OCI-LY3 (cell line): Measurements from ENCODE around the gene UBE2E2.

Source experiments
- H2AFZ ChIP-seq: fragments of 200-600, 300-600 bp; shearing (Covaris generic); 2 replicates; pipeline ENCODE4 v1.6.0; 2014; ENCODE audit warnings: antibody characterized with exemption, low read depth, low read length
- H3K27ac ChIP-seq: fragments of 200-600, 300-600 bp; sonication (generic); 2 replicates; pipeline ENCODE4 v1.5.1; 2014; ENCODE audit warnings: mild to moderate bottlenecking, low read length, moderate library complexity, mixed read lengths
- H3K27me3 ChIP-seq: fragments of 200-600, 300-600 bp; sonication (generic); 2 replicates; pipeline ENCODE4 v1.6.1; 2014; ENCODE audit warnings: low read depth, low read length, mixed read lengths
- H3K36me3 ChIP-seq: fragments of 200-600, 300-600 bp; sonication (generic); replicated peaks from 2 replicates; pipeline ENCODE3; 2014; ENCODE audit warnings: low read depth, low read length, mixed read lengths
- H3K4me1 ChIP-seq: fragments of 300-600, 200-600 bp; sonication (generic); 2 replicates; pipeline ENCODE4 v1.6.1; 2014; ENCODE audit warnings: low read length, mixed read lengths
- H3K4me2 ChIP-seq: fragments of 200-600, 300-600 bp; sonication (generic); 2 replicates; pipeline ENCODE4 v1.6.1; 2014; ENCODE audit warnings: low read length, mixed read lengths
- H3K4me3 ChIP-seq: fragments of 300-600, 200-600 bp; sonication (generic); 2 replicates; pipeline ENCODE4 v1.5.1; 2014; ENCODE audit warnings: antibody characterized with exemption, mild to moderate bottlenecking, low read length, moderate library complexity
- H3K79me2 ChIP-seq: fragments of 300-600, 200-600 bp; shearing (Covaris generic); 2 replicates; pipeline ENCODE4 v1.6.1; 2014; ENCODE audit warnings: mild to moderate bottlenecking, low read length, mixed read lengths
- H3K9ac ChIP-seq: fragments of 300-600, 200-600 bp; shearing (Covaris generic); 2 replicates; pipeline ENCODE4 v1.6.0; 2014; ENCODE audit warnings: mild to moderate bottlenecking, low read length, moderate library complexity
- H3K9me3 ChIP-seq: fragments of 200-600, 300-600 bp; shearing (Covaris generic); 2 replicates; pipeline ENCODE4 v1.6.1; 2014; ENCODE audit warnings: low read length, mixed read lengths; ENCODE audit not compliant: insufficient read depth
- H4K20me1 ChIP-seq: fragments of 200-600, 300-600 bp; sonication (generic); 2 replicates; pipeline ENCODE4 v1.6.1; 2016; ENCODE audit warnings: low read length, mixed read lengths; ENCODE audit not compliant: insufficient read depth
- EZH2phosphoT487 ChIP-seq: fragments of 200-600 bp; shearing (Covaris generic); IDR thresholded peaks from 2 replicates; pipeline ENCODE4 v1.6.1; 2018; ENCODE audit warnings: antibody characterized with exemption, mixed run types, low read depth
- TF ChIP-seq, protein P1 (sequence below): fragments of 200-600, 300-600 bp; sonication (generic); IDR thresholded peaks from 2 replicates; pipeline ENCODE4 v1.5.1; 2014; ENCODE audit warnings: antibody characterized with exemption, low read length, low read depth

UBE2E2 gene

GRCh38 chr3:23497156-23497555 is 294.0 kb downstream of the UBE2E2 start:
- Histone ChIP-seq H3K79me2 (0 out of 2 replicates have a peak, but pooled peaks cover 3% of the 10 kb centered on the region), H3K27ac (no peak overlapping the region), H3K9ac (no peak overlapping the region), H3K4me2 (no peak overlapping the region), H2AFZ (no peak overlapping the region), H3K36me3 (no peaks in the 10 kb centered on the region), H4K20me1 (no peaks in the 10 kb centered on the region; the same call in 1 of the 2 replicates), H3K4me1 (peaks cover 4% of the 10 kb centered on the region), H3K4me3 (no peak overlapping the region), H3K9me3 (no peaks in the 10 kb centered on the region), H3K27me3 (no peaks in the 10 kb centered on the region)
- TF ChIP-seq, protein P1, sequence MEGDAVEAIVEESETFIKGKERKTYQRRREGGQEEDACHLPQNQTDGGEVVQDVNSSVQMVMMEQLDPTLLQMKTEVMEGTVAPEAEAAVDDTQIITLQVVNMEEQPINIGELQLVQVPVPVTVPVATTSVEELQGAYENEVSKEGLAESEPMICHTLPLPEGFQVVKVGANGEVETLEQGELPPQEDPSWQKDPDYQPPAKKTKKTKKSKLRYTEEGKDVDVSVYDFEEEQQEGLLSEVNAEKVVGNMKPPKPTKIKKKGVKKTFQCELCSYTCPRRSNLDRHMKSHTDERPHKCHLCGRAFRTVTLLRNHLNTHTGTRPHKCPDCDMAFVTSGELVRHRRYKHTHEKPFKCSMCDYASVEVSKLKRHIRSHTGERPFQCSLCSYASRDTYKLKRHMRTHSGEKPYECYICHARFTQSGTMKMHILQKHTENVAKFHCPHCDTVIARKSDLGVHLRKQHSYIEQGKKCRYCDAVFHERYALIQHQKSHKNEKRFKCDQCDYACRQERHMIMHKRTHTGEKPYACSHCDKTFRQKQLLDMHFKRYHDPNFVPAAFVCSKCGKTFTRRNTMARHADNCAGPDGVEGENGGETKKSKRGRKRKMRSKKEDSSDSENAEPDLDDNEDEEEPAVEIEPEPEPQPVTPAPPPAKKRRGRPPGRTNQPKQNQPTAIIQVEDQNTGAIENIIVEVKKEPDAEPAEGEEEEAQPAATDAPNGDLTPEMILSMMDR, result no peak
- no peak for TF ChIP-seq EZH2phosphoT487

GRCh38 chr3:23501201-23501802 is 298.2 kb downstream of the UBE2E2 start:
- no peaks in the 10 kb centered on the region for H3K36me3 ChIP-seq
- H2AFZ ChIP-seq, result no peak overlapping the region
- peaks cover 4% of the 10 kb centered on the region for H3K4me1 ChIP-seq
- no peaks in the 10 kb centered on the region for H3K9me3 ChIP-seq
- H3K9ac ChIP-seq, result no peak overlapping the region
- H3K27ac ChIP-seq, result no peak overlapping the region
- H3K4me3 ChIP-seq, result no peak overlapping the region
- H3K27me3 ChIP-seq, result no peaks in the 10 kb centered on the region
- TF ChIP-seq EZH2phosphoT487, result no peak
- TF ChIP-seq, protein P1, result no peak
- 0 out of 2 replicates have a peak, but pooled peaks cover 3% of the 10 kb centered on the region for H3K79me2 ChIP-seq
- 0 out of 2 replicates have a peak, but pooled peaks cover 3% of the 10 kb centered on the region for H4K20me1 ChIP-seq
- H3K4me2 ChIP-seq, result no peak overlapping the region

DNA sequence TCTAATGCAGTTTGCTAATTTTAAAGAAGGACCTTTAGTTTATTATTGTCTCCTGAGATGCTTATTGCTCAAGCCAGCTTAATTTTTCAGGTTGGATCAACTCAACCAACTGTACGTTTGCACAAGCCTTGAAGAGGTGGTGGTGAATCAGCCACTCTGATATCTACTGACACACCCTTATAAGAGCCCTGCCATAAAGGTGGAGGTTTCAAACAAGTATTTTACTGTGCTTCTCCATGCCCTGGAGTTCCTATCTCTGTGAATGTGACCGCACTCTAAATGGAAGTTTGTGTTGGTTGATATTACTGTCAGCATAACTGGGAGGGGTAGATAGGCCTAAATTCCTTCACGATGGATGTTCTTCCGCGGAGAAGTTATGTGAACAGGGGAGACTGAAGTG is 305.3 kb downstream of the UBE2E2 start:
- Histone ChIP-seq H3K9ac (no peak overlapping the region), H3K4me2 (no peak overlapping the region), H3K27me3 (no peaks in the 10 kb centered on the region), H3K79me2 (no peaks in the 10 kb centered on the region), H2AFZ (no peak overlapping the region), H4K20me1 (0 out of 2 replicates have a peak, but pooled peaks cover 3% of the 10 kb centered on the region), H3K9me3 (no peaks in the 10 kb centered on the region), H3K4me3 (no peak overlapping the region), H3K36me3 (no peaks in the 10 kb centered on the region), H3K27ac (no peak overlapping the region), H3K4me1 (no peaks in the 10 kb centered on the region)
- no peak for TF ChIP-seq EZH2phosphoT487
- TF ChIP-seq, protein P1, result no peak

- no peak overlapping the region for H3K27ac ChIP-seq
- no peak for TF ChIP-seq EZH2phosphoT487
- TF ChIP-seq, protein P1, result no peak
- H3K9me3 ChIP-seq, result no peaks in the 10 kb centered on the region
- no peak overlapping the region for H2AFZ ChIP-seq
- H3K79me2 ChIP-seq, result no peaks in the 10 kb centered on the region
- no peak overlapping the region for H3K9ac ChIP-seq
- H3K36me3 ChIP-seq, result no peaks in the 10 kb centered on the region
- H3K4me1 ChIP-seq, result peaks cover 5% of the 10 kb centered on the region
- no peak overlapping the region for H3K4me3 ChIP-seq
- no peak overlapping the region for H3K4me2 ChIP-seq
- no peaks in the 10 kb centered on the region for H4K20me1 ChIP-seq
- H3K27me3 ChIP-seq, result no peaks in the 10 kb centered on the region
Observed at GRCh38 chr3:23518441-23518840, 315.3 kb downstream of the UBE2E2 start.
